Measurements from ENCODE around the gene CABP4.

Gene CABP4

GRCh38 chr11:67497656-67498291 lies 42.6 kb downstream of the CABP4 start:
- DNase-seq = no peak

DNA sequence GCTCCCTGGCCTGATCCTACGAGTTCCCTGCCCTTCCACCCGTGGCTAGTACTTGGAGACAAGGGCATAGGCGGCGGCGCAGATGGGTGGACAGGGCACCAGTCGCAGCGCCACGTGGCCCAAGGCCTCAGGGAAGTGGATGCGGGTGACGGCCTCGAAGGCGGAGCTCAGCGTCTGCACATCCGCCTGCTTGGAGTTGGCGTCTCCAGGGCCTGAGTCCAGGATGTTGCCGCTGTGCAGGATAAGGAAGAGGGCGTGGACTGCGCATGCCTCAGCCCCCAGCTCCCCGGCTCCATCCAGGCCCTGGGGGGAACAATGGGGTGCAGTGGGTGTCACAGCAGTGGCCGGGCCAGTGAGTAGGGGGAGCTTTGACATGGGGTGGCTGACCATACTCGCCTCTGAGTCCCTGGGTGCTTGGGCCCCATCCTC lies 43.4 kb downstream of the CABP4 start:
- DNase-seq = no peak

DNA sequence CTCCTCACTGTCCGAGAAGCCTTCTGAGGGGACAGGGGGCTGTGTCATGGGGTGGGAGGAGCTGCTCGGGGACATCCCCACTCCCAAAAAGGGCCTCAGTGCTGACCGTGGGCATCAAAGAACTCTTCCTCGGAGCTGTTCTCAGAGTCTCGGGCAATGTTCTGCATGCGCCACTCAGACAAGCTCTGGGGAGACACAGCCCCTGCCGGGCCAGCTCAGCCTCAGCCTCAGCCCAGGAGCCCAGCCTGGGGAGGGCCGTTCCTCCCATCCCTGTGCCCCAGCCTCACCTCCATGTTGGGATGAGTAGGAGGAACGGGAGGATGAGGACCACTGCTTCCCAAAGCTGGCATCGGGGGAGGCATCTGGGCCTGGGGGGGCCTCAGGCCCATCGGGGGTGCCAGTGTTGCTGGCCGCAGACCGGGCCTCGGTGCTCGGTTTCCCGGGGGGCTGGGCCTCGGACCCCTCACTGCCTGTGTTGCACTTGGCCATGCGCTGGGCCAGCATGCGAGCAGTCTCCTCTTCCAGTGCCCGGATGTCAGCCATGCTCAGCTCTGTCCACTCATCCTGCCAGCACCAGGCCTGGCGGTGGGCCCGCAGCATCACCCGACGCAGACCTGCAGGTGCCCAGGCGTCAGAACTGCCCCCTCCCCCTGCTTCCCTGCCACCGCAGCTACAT lies 44.8 kb downstream of the CABP4 start:
- no peak for DNase-seq

GRCh38 chr11:67500484-67500821 lies 45.3 kb downstream of the CABP4 start:
- DNase-seq = no peak

DNA sequence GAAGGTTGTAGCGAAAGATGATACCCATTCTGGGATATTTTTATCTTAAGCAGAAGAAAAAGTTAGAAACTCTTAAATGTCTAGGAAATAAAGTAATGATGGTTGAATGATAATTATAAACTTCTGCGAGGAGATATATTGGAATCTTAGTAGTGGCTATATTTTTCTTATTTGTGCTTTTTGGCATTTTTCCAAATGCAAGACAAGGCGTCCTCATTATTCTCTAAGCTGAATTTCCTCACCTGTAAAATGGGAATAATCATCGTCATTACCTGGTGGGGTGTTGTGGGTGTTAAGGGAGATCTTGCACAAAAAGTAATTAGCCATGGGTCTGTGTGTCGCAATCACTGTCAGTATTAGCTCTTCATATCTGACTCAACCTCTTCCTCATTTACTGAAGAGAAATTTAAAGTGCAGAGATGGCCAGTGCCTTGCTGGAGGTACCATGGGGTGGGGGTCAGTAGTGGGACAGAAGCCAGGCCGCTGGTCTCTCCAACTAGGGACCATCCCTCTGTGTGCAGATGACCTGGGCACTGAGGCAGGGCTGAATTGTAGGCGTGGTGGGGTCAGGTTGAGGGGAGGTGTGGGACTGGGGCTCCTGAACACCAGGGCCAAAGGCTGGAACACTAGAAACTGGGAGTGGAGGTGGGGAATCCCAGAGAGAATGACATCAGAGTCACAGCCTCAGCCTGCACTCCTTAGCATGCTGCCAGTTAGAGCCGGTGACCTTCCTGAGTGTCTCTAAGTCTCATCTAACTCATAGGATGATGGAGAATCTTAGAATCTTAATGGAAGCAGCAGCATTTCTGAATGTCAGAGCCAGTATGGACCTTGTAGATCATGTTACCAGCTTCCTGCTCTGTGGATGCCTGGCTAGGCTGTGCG lies 45.9 kb downstream of the CABP4 start:
- no peak for DNase-seq

GRCh38 chr11:67501854-67502253 lies 46.7 kb downstream of the CABP4 start:
- DNase-seq = no peak

DNA sequence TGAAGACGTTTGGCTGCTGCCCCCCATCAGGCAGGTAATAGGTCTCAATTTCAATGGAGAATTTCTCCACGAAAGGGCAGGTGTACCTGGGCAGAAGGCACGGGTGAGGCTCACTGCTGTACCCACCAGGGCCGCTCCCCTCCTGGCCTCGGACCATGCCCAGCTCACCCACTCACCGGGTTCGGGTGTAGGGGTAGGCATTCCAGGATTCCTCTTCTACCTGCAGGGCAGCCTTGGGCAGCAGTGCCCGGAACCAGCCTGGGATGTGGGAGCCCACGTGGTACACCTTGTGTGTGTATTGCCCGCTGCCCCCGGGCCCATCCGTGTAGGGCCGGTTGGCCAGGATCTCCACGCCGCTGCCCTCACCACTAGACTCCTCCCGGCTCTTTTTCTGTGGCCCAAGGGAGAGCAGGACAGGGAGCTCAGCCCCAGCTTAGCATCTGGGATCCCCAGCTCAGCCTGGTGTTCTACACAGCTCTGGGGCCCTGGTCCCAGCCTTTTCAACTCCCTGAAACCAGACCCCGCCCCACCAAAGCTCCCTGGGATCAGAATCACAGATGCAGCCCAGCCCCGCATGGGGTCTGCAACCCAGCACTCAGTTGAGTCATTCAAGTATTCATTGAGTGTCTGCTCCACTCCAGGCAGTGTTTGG lies 47.3 kb downstream of the CABP4 start:
- no peak for DNase-seq

- DNase-seq = no peak
These were observed 48.2 kb downstream of the CABP4 start for GRCh38 chr11:67503119-67504004.

GRCh38 chr11:67504005-67504949 lies 49.1 kb downstream of the CABP4 start:
- no peak for DNase-seq

DNA sequence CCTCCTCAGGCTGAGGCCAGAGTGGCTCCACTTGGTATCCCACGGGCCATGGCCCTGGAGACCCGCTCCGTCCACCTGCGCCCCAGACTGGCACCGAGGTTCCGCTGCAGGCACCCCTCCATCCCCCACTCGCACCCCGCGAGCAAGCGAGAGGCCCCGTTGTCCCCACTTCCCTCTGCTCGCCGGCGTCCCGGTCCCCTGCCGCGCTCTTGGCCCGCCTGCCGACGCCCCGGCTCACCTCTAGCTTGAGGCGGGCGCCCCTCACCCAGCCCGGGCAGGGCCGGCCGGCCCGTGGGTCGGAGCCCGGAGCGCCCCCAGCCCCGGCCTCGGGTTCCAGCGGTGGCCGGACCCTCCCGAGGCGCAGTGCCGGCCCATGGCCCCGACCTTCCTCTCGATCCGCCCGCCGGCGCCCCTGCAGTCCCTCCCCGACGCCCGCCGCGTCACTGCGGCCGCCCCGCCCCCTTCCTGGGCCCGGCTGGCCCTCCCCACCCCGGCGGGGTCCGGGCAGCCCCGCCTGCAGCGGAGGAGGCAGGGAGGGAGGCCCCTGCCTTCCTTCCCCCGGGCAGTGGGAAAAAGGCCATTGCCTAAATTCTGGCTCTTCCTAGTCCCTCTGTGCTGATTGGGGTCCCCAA lies 49.9 kb downstream of the CABP4 start, which contains the start of gene PITPNM1:
Gene PITPNM1 (minus strand): TSS at position 414 of the 632 bp plus-strand sequence. CDS start 1,183 bp downstream, outside the sequence.
- peak in 1 of 2 donors; percentile 40 for DNase-seq

DNA sequence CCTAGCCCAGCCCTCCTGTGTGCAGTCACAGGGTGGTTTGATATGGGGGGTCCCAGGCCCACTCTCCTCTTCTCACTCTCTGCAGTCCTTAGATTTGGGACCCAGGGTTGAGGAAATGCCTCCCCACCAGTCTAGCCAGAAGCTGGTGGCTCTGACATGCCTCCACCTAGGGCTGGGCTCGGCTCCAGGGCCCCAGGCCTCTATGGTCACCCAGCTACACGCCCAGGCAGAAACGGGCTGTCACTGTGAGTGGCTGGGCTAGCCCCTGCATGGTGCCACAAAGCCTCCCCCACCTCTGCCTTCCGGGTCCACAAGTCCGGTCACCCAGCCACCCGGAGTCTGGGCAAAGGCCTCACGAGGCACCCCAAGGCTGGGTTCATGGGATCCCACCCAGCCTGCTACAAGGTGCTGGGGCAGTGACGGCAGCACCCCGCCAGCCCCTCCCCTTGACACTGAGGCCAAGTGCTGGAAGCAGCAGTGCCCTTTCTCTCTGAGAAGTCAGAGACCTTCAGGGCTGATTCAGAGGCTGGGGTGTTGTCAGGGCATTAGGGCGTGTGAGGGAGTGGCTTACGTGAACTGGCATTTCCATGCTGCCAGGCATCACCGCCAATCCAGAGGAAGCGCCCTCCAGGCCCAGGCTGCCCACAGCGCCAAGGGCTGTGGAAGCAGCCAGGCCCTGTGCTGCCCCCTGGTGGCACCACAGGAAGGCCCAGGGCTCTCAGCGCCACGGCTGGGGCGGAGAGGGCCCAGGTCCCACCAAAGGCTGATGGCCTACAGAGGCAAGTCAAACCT lies 50.6 kb downstream of the CABP4 start:
- peak; percentile 61 to 66 for DNase-seq

DNA sequence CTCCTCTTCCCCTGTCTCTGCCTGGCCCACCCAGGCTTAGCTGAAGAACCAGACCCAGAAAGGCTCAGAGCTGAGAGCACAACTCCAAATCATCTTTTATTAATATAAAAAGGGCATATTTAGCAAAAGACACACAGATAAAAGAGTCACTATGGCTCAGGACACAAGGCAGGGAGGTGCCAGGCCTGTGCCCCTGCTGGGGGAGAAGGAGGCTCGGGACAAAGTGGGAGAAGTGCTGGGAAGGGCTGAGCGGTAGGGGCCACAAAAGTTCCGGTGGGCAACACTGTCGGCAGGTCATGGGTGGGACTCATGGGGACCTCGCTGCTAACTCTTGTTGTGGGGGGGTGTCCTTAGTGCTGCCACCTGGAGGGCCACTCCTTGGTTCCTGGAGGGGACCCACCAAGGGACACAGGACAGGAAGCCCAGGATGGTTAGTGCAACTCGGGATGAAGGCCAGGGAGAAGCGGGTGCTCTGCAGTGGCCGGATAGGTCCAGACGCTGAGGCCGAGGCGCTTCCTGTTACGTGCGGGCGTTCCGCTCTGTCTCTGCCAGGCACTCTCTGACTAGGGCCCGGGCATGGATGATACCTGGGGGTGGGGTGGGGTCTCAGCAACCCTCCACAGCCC lies 51.4 kb downstream of the CABP4 start:
- DNase-seq = no peak

DNA sequence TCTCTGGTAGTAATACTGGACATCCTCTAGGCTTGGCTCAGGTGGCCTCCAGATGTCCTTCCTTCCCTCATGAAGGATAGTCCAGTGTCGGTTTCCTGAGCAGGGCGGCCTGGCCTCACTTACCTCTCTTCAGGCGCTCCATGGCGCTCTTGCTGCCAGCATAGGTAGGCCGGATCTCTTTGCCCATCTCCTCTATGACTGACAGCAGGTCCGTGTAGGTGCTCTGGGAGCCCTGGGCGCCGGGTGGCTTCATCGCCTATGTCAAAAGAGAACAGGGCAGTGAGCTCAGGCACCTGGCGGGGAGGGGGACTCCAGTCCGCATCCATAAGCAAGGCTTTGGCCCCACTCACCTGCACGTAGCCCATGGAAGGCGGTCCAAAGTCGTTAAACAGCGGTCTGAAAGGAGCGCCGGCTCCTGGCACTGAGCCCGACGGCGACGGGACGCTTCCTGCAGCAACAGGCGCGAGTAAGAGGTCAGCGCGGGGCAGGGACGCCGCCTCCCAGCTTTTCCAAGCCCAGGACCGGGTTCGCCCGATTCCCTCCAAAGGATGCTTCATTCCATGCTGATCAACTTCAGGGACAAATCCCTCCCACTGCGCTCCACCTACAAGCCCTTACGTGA lies 52.2 kb downstream of the CABP4 start:
- no peak for DNase-seq

- DNase-seq = peak; percentile 97 to 98
These were observed 52.8 kb downstream of the CABP4 start, which contains the start of gene CDK2AP2 for GRCh38 chr11:67507864-67508485. Gene CDK2AP2 (minus strand): TSS chr11:67508162. CDS start chr11:67508082, 80 bp downstream.

GRCh38 chr11:67508486-67509121 lies 53.5 kb downstream of the CABP4 start:
- peak; percentile 83 to 92 for DNase-seq

DNA sequence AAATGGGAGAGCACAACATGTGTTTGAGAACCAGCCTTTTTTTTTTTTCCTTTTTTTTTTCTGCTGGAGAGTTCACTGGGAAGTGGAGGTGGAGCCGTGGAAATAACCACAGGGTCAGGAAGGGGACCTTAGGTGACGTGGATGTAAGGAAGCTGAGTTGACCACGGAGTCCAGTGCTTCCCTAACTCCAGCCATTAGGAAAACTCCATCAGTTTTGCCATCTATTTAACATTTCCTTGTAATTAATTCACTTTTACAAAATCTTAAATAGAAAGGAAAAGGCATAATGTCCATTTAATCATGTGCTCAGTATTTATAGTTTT lies 54.8 kb downstream of the CABP4 start:
- no peak for DNase-seq

Data from hippocampal formation (tissue), 2 donors.